Endothelial cell of umbilical vein (primary cell): ENCODE measurements around the gene PDE3A. TPM values are rescaled to one million over a fixed set of nuclear protein-coding genes. Genes with fewer than 3 reads are reported as not detected.
A peak's percentile ranks its signal among the peaks of the same experiment; 100 is the strongest.

ENCODE experiments used
- BruUV-seq: library from RNA; stranded (reverse); fragments of 400-500 nt; replicated peaks from 2 replicates; lab custom pipeline; 2021; lab: Mats Ljungman, UMichigan
- CTCF ChIA-PET: fragments of 300-600, 350-600 bp; sonication (Branson Sonifier 250); formaldehyde crosslinking; loops from one replicate; lab custom pipeline; 2021; ENCODE audit warnings: antibody characterized with exemption, inconsistent platforms; lab: Charles Lee
- POLR2A ChIA-PET: fragments of 300-600, 350-600 bp; sonication (Branson Sonifier 250); formaldehyde crosslinking; loops from one replicate; lab custom pipeline; 2021; ENCODE audit warnings: antibody characterized with exemption, inconsistent platforms; lab: Charles Lee
- DNase-seq: peaks from one replicate; pipeline ENCODE4 v3.0.0-alpha.2; 2011; ENCODE audit warnings: low read depth, low spot score
- FAIRE-seq: peaks from 2 replicates; lab custom pipeline; 2011; peaks lifted over from hg19 to GRCh38; lab: Jason Lieb, UNC
- H2AFZ ChIP-seq: 2 replicates; pipeline ENCODE4 v1.6.0; 2012; ENCODE audit warnings: low read depth, low read length, control low read depth, inconsistent platforms
- H3K27ac ChIP-seq: 2 replicates; pipeline ENCODE4 v1.5.1; 2011; ENCODE audit warnings: low read depth, mild to moderate bottlenecking, control low read depth, low read length, moderate library complexity; ENCODE audit not compliant: insufficient read depth
- H3K27me3 ChIP-seq, 2 experiments: 2 replicates each; pipeline versions ENCODE4 v1.6.0 to v1.6.1; 2011; ENCODE audit warnings: low read length in 2 of 2, mixed read lengths in 1 of 2; ENCODE audit not compliant: control insufficient read depth in 2 of 2, insufficient read depth in 2 of 2
- H3K36me3 ChIP-seq, 2 experiments: 2 replicates in 1 of 2; 3 replicates in 1 of 2; pipeline ENCODE4 v1.5.1; 2011; ENCODE audit warnings: low read length in 2 of 2, mild to moderate bottlenecking in 1 of 2, moderate library complexity in 1 of 2; ENCODE audit not compliant: control insufficient read depth in 2 of 2, insufficient read depth in 2 of 2; ENCODE audit errors: extremely low read depth in 1 of 2
- H3K4me1 ChIP-seq: 3 replicates; pipeline ENCODE4 v1.5.1; 2011; ENCODE audit warnings: mild to moderate bottlenecking, low read length; ENCODE audit not compliant: control insufficient read depth, insufficient read depth; ENCODE audit errors: extremely low read depth
- H3K4me2 ChIP-seq: 2 replicates; pipeline ENCODE4 v1.6.1; 2011; ENCODE audit warnings: low read length, control low read depth, mixed read lengths; ENCODE audit not compliant: insufficient read depth
- H3K4me3 ChIP-seq, 3 experiments: fragments of 200-600 bp in 1 of 3; sonication (generic), shearing (Covaris generic) in 1 of 3; replicated peaks in 1 of 3; 2 replicates each; pipeline ENCODE4 v1.5.1; 2011 to 2016; ENCODE audit warnings: control low read depth in 3 of 3, low read length in 3 of 3, mild to moderate bottlenecking in 2 of 3, inconsistent platforms in 1 of 3, low read depth in 1 of 3, moderate library complexity in 1 of 3; ENCODE audit not compliant: insufficient read depth in 1 of 3
- H3K79me2 ChIP-seq: 2 replicates; pipeline ENCODE4 v1.6.0; 2012; ENCODE audit warnings: low read length, inconsistent platforms; ENCODE audit not compliant: control insufficient read depth, insufficient read depth
- H3K9ac ChIP-seq: replicated peaks from 2 replicates; pipeline ENCODE3; 2011; ENCODE audit warnings: low read length, control low read depth; ENCODE audit not compliant: insufficient read depth; ENCODE audit errors: extremely low read depth
- H3K9me1 ChIP-seq: replicated peaks from 3 replicates; pipeline ENCODE4 v1.6.0; 2011; ENCODE audit warnings: mild to moderate bottlenecking, low read length; ENCODE audit not compliant: control insufficient read depth, insufficient read depth; ENCODE audit errors: extremely low read depth
- H3K9me3 ChIP-seq: replicated peaks from 2 replicates; pipeline ENCODE4 v1.5.1; 2012; ENCODE audit warnings: low read length, inconsistent platforms; ENCODE audit not compliant: control insufficient read depth, insufficient read depth
- H4K20me1 ChIP-seq: replicated peaks from 2 replicates; pipeline ENCODE3; 2011; ENCODE audit warnings: mild to moderate bottlenecking, low read length; ENCODE audit not compliant: control insufficient read depth, insufficient read depth; ENCODE audit errors: extremely low read depth
- CTCF ChIP-seq, 2 donors: IDR thresholded peaks; 1 replicate in 1 of 2; 2 replicates in 1 of 2; pipeline ENCODE4 v1.5.1; 2011; ENCODE audit warnings: low read length in 2 of 2, mild to moderate bottlenecking in 2 of 2, moderate library complexity in 2 of 2, control low read depth in 1 of 2, inconsistent platforms in 1 of 2, low read depth in 1 of 2; ENCODE audit not compliant: insufficient read depth in 1 of 2; ENCODE audit errors: extremely low read depth in 1 of 2
- EZH2 ChIP-seq: IDR thresholded peaks from 2 replicates; pipeline ENCODE4 v1.6.1; 2012; ENCODE audit warnings: borderline replicate concordance, low read depth, mild to moderate bottlenecking, moderate library complexity, low read length, inconsistent platforms; ENCODE audit not compliant: severe bottlenecking
- FOS ChIP-seq: IDR thresholded peaks from 2 replicates; pipeline ENCODE4 v1.6.1; 2011; ENCODE audit warnings: mild to moderate bottlenecking, low read length, moderate library complexity, borderline replicate concordance; ENCODE audit not compliant: insufficient read depth
- GATA2 ChIP-seq: IDR thresholded peaks from 2 replicates; pipeline ENCODE4 v1.7.0; 2011; ENCODE audit warnings: low read depth, mild to moderate bottlenecking, moderate library complexity, mixed read lengths, low read length; ENCODE audit not compliant: insufficient read length, insufficient read depth
- JUN ChIP-seq: IDR thresholded peaks from 2 replicates; pipeline ENCODE4 v1.6.1; 2011; ENCODE audit warnings: borderline replicate concordance, low read depth; ENCODE audit not compliant: insufficient read length, insufficient read depth
- MAX ChIP-seq: IDR thresholded peaks from 2 replicates; pipeline ENCODE4 v1.6.1; 2011; ENCODE audit not compliant: insufficient read depth, insufficient read length
- MYC ChIP-seq: IDR thresholded peaks from one replicate; pipeline ENCODE4 v1.6.1; 2011; ENCODE audit warnings: mild to moderate bottlenecking, low read depth, low read length
- POLR2A ChIP-seq: IDR thresholded peaks from 2 replicates; pipeline ENCODE4 v1.6.1; 2012; ENCODE audit warnings: low read depth, mild to moderate bottlenecking, control low read depth, low read length
- POLR2AphosphoS5 ChIP-seq: IDR thresholded peaks from 2 replicates; pipeline ENCODE4 v1.6.1; 2012; ENCODE audit warnings: low read depth, mild to moderate bottlenecking, control low read depth, low read length, moderate library complexity; ENCODE audit not compliant: insufficient read depth
- dilution Hi-C: fragments of 300-500 bp; cut with MboI; formaldehyde crosslinking; loops from one replicate; pipeline ENCODE4 v1.15.0; 2019; ENCODE audit warnings: low sequenced_read_pairs; ENCODE audit not compliant: extremely low pct_ligation_motif_present
- intact Hi-C: fragments of 100-400 bp; cut with micrococcal nuclease; formaldehyde crosslinking; loops from one replicate; pipeline ENCODE4 v1.10.0; 2022
- polyA plus RNA-seq, 4 experiments: library from polyadenylated mRNA; depleted of rRNA in 3 of 4; stranded (reverse) in 3 of 4; unstranded in 1 of 4; fragments of >200 nt; gene quantifications; 2 replicates each; pipeline versions ENCODE4 v1.2.1 to v1.2.3, GENCODE V29; 2011 to 2012; ENCODE audit warnings: missing spikeins in 1 of 4
- total RNA-seq: library from RNA; stranded (reverse); gene quantifications from 2 replicates; pipeline ENCODE4 v1.2.3, GENCODE V29; 2021

The PDE3A gene
- total and polyA plus RNA-seq, 2 donors (not counting 3 experiments of a cell fraction or from before 2014, with no cell fraction given), result 14.0 to 27.4 TPM

GRCh38 chr12:20629414-20630156 lies 261.2 kb downstream of the PDE3A start:
- Histone ChIP-seq H3K9me3 (no peaks in the 10 kb centered on the region), H4K20me1 (no peaks in the 10 kb centered on the region), H3K9me1 (no peaks in the 10 kb centered on the region), H3K36me3 (peaks cover 0 to 4% of the 10 kb centered on the region in 2 experiments), H3K27ac (no peak overlapping the region), H3K4me2 (no peak overlapping the region), H3K4me3 (no peak overlapping the region), H3K4me1 (peaks cover 11% of the 10 kb centered on the region), H3K79me2 (no peaks in the 10 kb centered on the region), H2AFZ (no peak overlapping the region), H3K27me3 (no peaks in the 10 kb centered on the region), H3K9ac (no peak overlapping the region)
- FAIRE-seq, result no peak
- POLR2A ChIA-PET, result no interaction called here
- DNase-seq, result peak; percentile 81
- intact Hi-C loops (no loop called here), dilution Hi-C loops (no loop called here)
- TF ChIP-seq CTCF (IDR thresholded peaks at IDR 0.05; ENCODE audit: extremely low read depth in 1 of 2, insufficient read depth in 1 of 2, low read depth in 1 of 2, low read length in 2 of 2), result no peak
- no peak for TF ChIP-seq POLR2A
- no peak for TF ChIP-seq MYC
- no peak for TF ChIP-seq MAX
- no peak for TF ChIP-seq POLR2AphosphoS5
- TF ChIP-seq JUN, result no peak
- no peak for TF ChIP-seq EZH2
- TF ChIP-seq GATA2, result no peak
- TF ChIP-seq FOS, result no peak
- CTCF ChIA-PET, result no interaction called here
- no TSS peak for BruUV-seq
